GM19043 (cell line): ENCODE data around the gene TCF7L2.
A peak's percentile ranks its signal among the peaks of the same experiment; 100 is the strongest.
"Not testable (repeated sequence)": the region's sequence is repeated elsewhere in the genome, so short reads cannot be mapped to it uniquely, and the experiment has no call there.

Source experiments
- ATAC-seq: cut with Tn5 transposase; IDR thresholded peaks from one replicate; pipeline ENCODE4 v1.9.1; 2021; ENCODE audit warnings: low read depth; ENCODE audit not compliant: unreplicated experiment

The TCF7L2 gene

DNA sequence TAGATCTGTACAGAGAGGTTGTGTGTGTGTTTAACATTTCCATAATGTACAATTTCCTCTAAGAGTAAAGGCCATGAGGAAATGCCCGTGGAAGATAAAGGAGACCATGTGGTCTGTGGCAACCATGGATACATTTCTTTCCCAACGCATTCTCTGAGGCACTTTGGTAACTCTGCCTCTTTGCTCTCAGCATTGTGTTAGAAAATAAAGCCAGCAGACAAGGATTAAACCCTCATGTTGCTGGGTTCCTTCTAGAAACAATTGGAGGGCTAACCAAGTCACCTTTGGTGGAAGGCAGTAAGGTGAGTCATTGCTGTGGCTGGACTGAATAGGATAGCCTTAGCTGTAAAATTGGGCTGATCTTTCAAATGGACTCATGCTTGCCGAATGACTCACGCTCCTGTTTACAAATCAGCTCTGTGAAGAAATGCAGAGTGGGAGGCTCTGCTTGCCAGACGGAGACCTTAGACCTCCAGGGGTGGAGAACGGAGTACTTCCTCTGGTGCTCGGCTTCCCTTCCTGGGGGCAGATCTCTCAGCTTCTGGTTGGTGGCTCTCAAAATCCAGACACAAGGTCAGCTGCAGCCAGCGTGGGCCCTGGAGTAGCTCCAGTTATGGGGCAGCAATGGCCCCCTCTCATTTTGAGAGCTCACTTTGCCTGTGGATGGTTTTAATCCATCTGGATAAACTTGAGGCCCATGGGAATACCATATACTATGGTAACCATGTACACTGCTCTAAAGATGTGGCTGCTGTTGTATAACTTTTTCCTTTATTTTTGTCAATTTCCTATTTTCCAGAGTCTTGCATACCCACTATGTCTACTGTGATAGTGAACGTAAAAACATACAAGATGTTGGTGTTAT lies 137.3 kb downstream of the TCF7L2 start:
- ATAC-seq, result no peak

DNA sequence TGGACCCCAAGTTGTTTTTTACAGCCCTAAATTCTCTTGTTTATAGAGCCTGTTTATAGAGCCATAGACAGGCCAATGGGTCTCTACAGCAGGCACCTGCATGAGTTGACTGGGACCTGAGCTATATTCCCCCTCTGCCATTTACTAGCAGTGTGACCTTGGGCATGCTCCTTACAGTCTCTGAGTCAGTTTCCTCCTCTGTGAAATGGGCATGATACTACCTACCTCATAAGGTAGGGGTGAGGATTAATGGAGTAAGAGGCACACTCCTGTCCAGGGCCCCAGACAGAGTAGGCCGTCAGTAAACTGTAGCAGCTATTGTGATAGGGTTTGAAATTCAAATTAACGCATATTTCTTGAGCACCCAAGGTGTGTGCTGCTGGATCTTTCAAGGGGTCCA lies 138.1 kb downstream of the TCF7L2 start:
- no peak for ATAC-seq

DNA sequence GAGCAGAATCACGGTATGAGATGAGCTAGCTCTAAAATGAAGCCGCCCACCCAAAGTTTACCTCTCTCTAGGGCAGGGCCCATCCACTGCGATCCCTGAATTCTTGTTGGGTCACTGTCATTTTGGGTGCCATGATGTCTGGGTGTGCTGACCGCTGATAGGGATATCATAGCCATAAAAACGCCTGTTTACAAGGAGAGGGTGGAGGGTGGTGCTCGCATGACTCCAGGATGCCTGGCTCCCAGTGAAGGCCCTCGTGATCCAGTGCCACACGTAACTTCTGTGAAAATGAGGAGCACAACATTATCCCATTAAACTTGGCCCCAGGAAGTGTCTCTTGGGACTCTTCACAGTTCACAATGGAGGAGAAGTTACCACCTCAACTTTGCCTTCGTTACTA lies 139.5 kb downstream of the TCF7L2 start:
- no peak for ATAC-seq

DNA sequence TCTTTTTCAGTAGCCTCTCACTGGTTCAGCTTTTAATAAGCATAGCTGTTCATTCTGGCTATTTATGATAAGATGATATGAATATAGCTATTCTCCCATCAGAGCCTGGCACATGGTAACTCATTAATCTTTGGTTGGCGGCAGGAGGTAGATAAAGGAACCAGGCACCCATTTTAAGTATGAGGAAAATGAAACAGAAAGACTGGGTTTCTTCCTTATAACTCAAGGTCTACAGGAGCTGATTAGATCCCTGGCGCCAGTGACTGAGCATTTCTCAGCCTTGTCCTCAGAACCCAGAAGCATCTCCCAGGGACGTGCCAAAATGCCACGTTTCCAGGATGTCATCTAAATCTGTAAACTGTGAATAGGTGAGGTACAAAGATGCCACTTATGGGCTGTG lies 141.9 kb downstream of the TCF7L2 start:
- no peak for ATAC-seq

DNA sequence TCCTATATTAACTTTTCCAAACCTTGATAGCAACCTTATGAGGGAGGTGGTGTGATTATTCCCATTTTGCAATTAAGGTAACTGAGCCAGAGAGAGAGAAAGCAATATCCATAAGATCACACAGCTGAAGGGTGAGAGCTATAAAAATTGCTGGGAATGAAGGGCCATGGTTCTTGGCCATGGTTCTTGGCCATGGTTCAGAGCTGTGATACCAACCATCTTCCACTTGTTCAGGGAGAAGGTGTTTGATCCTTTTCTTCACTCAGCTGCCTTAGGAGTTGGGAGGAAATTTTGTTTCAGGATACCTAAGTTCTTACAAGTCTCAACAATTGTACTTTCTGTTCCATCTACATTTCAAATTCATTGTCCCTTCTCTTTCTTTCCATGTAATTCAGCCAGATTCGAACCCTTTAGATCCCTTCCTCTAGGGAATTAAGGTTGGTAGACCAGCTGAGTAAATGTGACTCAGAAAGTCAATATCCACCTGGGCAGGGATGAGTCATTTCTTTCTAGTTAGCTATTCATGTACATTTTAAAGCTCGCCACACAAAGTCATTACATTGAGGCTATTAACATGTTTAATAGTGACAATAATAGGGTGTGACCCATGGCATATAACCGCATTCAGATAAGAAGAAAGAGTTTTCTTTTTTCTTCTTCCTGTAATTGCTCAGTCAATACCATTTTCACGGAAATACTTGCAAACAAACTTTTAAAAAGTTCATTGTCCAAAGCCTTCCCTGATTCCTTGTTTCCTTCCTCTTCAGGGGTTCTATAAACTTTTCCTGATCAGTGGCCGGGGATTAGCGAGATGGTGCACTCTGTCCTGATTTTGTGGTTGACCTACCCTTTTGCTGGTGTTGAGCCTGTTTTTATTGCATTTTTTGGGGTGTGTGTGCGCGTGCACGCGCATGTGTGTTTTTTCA lies 143.4 kb downstream of the TCF7L2 start:
- ATAC-seq, result no peak

- peak; percentile 77 for ATAC-seq
Observed at GRCh38 chr10:113094114-113094486, 144.1 kb downstream of the TCF7L2 start.

- ATAC-seq, result no peak
Observed at GRCh38 chr10:113095419-113096127, 145.5 kb downstream of the TCF7L2 start.

DNA sequence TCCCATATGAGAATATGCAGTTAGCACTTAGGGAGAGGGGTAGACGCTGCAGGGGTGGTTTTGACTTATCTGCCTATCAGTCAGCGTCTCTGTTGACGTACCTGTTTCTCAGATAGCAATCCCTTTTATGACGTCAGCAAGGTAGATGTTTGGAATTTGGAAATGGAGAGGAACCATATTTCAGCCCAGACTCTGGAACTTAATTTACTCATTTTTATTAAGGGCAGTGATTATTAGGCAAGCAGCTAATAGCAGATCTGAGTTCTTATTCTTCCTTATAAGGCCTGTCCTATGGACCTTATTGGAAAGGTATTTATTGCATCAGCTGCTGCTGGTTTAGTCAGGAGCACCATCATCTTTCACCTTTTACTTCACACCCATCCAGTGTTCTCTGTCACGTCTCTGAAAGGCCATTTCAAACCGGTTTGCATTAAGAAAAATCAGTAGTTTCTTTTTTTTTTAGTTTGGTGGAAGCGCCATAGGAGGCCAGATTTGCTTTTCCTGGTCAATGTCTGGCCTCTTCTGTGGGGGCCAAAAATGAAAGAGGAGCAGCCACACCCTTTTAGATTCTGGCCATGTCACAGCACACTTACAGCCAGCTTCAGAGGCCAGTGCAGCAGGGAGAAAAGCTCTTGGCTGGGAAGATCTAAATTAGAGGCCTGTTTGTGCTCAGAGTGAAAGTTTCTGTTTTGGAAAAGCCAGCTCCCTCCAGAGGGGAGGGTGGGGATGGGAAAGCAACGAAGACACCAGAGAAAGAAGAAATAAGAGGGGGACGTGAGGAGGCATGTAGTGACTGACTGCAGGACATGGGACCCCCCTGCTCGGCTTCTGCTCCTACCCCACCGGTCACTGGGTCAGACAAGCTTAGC lies 146.3 kb downstream of the TCF7L2 start:
- ATAC-seq, result no peak

- ATAC-seq, result no peak
Observed at GRCh38 chr10:113097036-113097435, 147.0 kb downstream of the TCF7L2 start.

- no peak for ATAC-seq
Observed at GRCh38 chr10:113099431-113100183, 149.6 kb downstream of the TCF7L2 start.

DNA sequence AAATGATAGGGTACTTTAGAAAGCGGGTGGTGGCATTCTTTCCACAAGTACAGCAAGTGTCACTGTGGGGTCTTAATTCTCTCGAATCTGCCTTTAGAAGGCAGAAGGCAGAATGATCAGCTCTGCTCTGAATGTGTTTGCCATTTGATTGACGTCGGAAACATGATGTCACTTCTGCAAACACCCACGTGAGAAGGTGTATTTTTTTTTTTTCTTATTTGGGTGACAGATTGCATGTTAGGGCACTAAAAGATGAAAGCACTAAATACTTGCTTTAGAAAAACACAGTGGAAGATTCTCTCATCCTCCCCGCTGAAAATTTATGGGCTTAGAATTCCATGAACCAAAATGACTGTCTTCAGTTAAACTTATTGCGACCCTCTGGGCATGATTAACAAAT lies 150.2 kb downstream of the TCF7L2 start:
- no peak for ATAC-seq

GRCh38 chr10:113103131-113103840 lies 153.2 kb downstream of the TCF7L2 start:
- ATAC-seq, result no peak

- no peak for ATAC-seq
Observed at GRCh38 chr10:113104047-113104446, 154.0 kb downstream of the TCF7L2 start.

GRCh38 chr10:113108194-113108835 lies 158.3 kb downstream of the TCF7L2 start:
- no peak for ATAC-seq

DNA sequence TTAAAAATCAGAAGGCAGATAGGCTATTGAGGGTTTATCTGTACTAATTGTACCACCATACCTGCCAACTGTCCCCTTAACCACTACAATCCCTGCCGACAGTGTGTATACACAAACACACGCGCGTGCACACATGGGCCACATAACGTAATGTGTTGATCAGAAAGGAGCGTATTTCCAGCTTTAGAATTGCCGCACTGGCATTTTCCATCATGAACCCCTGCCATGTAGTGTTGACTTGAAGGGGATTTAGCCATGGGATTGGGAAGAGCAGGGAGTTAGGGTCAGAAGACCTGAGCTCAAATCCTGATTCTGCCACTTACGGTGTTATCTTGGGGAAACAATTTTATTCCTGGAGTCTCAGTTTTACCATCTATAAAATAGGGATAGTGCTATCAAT lies 158.9 kb downstream of the TCF7L2 start:
- no peak for ATAC-seq

DNA sequence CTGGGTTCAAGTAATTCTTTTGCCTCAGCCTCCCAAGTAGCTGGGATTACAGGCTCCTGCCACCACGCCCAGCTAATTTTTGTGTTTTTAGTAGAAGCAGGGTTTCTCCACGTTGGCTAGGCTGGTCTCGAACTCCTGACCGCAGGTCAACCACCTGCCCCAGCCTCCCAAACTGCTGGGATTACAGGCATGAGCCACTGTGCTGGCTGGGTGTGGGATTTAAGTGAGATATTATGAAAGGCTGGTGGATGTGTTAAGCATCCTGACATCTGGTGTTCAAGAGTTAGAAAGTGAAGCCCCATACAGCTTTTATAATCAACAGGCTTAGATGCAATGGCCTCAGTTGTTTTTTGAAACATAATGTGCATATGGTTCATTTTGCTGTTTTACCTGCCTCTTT lies 159.4 kb downstream of the TCF7L2 start:
- ATAC-seq, result not testable (repeated sequence)

- ATAC-seq, result no peak
Observed at GRCh38 chr10:113111260-113111659, 161.2 kb downstream of the TCF7L2 start.
